GM21619 (cell line): Measurements from ENCODE around the gene ARHGEF9.
"Not testable (repeated sequence)": the region's sequence is repeated elsewhere in the genome, so short reads cannot be mapped to it uniquely, and the experiment has no call there.

Source experiments
- ATAC-seq: cut with Tn5 transposase; IDR thresholded peaks from one replicate; pipeline ENCODE4 v1.9.1; 2021; ENCODE audit not compliant: unreplicated experiment

The ARHGEF9 gene

GRCh38 chrX:63664083-63664482, 120.9 kb downstream of the ARHGEF9 start:
- no peak for ATAC-seq

GRCh38 chrX:63661676-63662075, 123.3 kb downstream of the ARHGEF9 start:
- no peak for ATAC-seq

- ATAC-seq: no peak
These were observed 126.1 kb downstream of the ARHGEF9 start for GRCh38 chrX:63658920-63659319.

GRCh38 chrX:63657821-63658220, 127.2 kb downstream of the ARHGEF9 start:
- no peak for ATAC-seq

- no peak for ATAC-seq
These were observed 128.0 kb downstream of the ARHGEF9 start for GRCh38 chrX:63656871-63657580.

GRCh38 chrX:63652086-63652765, 132.8 kb downstream of the ARHGEF9 start:
- ATAC-seq: no peak

- not testable (repeated sequence) for ATAC-seq
These were observed 139.3 kb downstream of the ARHGEF9 start for GRCh38 chrX:63645748-63646147.

GRCh38 chrX:63635750-63636149, 149.3 kb downstream of the ARHGEF9 start:
- no peak for ATAC-seq

- ATAC-seq: no peak
These were observed 171.4 kb downstream of the ARHGEF9 start for GRCh38 chrX:63613531-63614028.

GRCh38 chrX:63585936-63586335, 199.1 kb downstream of the ARHGEF9 start:
- ATAC-seq: no peak
